Activated CD4-positive, alpha-beta T cell treated with anti-CD3 and anti-CD28 coated beads, Interleukin-2, amount 50 U/mL, for 1 hour (primary cell): ENCODE results near the gene RRP8.

ENCODE experiments used
- DNase-seq: peaks from one replicate; pipeline ENCODE4 v3.0.0-alpha.2; 2020

RRP8 gene

GRCh38 chr11:6603287-6604080 lies at the start of gene RRP8, which contains the start of gene ILK:
Gene RRP8, minus strand, starts transcription at chr11:6603616. Its CDS starts 114 bp downstream, at chr11:6603502.
Gene ILK, plus strand, starts transcription at chr11:6603774. Its CDS starts 498 bp downstream, at chr11:6604272.
- peak; percentile 83 for DNase-seq

GRCh38 chr11:6653097-6653496 lies 49.7 kb upstream of the RRP8 start:
- DNase-seq = no peak

GRCh38 chr11:6652182-6652581 lies 48.8 kb upstream of the RRP8 start:
- DNase-seq = no peak

GRCh38 chr11:6650980-6651379 lies 47.6 kb upstream of the RRP8 start:
- DNase-seq = no peak

- no peak for DNase-seq
These were observed 46.7 kb upstream of the RRP8 start for GRCh38 chr11:6650104-6650503.

GRCh38 chr11:6648501-6648900 lies 45.1 kb upstream of the RRP8 start:
- DNase-seq = no peak

- DNase-seq = no peak
These were observed 44.4 kb upstream of the RRP8 start for GRCh38 chr11:6647836-6648235.

GRCh38 chr11:6646918-6647679 lies 43.7 kb upstream of the RRP8 start:
- DNase-seq = no peak

- no peak for DNase-seq
These were observed 43.1 kb upstream of the RRP8 start for GRCh38 chr11:6646576-6646917.

GRCh38 chr11:6646071-6646470 lies 42.7 kb upstream of the RRP8 start:
- no peak for DNase-seq

- no peak for DNase-seq
These were observed 39.5 kb upstream of the RRP8 start for GRCh38 chr11:6642957-6643356.

- no peak for DNase-seq
These were observed 37.7 kb upstream of the RRP8 start for GRCh38 chr11:6640985-6641701.

- no peak for DNase-seq
These were observed 36.9 kb upstream of the RRP8 start for GRCh38 chr11:6640036-6640984.

- DNase-seq = no peak
These were observed 35.0 kb upstream of the RRP8 start for GRCh38 chr11:6638429-6638828.

GRCh38 chr11:6637871-6638270 lies 34.5 kb upstream of the RRP8 start:
- no peak for DNase-seq

GRCh38 chr11:6636480-6636879 lies 33.1 kb upstream of the RRP8 start:
- no peak for DNase-seq

GRCh38 chr11:6635082-6635932 lies 31.9 kb upstream of the RRP8 start:
- no peak for DNase-seq

- DNase-seq = no peak
These were observed 31.1 kb upstream of the RRP8 start for GRCh38 chr11:6634534-6634933.

GRCh38 chr11:6633422-6634408 lies 30.3 kb upstream of the RRP8 start:
- no peak for DNase-seq
